Measurements from ENCODE around the gene BRD1.

BRD1 gene

DNA sequence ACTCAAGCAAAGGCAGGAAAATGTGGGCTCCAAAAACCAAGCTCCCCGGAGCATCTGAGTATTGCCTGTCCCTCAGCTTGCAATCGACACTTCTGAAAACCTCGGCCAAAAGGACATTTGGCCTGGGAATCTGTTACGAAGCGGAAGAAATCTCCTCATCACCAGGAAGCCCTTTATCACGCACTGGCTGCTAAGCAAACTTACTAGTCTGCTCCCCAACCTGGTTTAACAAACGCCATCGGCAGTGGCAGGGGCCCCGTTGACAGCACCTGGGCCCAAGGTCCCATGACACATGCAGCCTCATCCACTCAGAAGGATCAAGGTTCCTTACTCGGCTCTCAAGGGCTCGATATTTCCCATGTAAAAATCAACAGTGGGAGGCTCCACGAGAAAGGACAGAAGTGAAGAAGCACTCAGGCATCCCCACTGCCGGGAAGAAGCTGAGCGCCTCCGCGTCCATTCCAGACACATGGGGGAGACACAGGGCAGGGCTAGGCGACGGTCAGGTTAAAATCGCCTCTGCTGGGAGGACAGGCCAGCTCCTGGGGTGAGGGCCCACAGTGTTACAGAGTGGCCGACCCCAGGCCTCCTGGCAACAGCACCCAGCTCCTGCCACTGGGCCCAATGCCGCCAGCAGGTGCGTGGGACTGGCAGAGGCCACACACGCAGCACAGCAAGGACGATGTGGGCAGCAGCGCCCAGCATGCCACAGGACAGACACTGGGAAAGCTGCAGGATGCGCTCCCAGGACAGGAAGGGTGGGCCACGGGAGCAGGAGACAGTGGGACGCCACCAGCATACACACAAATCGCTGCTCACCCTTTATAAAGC, 27.1 kb downstream of the BRD1 start:
- DNase-seq, result no peak

GRCh38 chr22:49799431-49800075, 28.1 kb downstream of the BRD1 start:
- no peak for DNase-seq

GRCh38 chr22:49798486-49799151, 29.1 kb downstream of the BRD1 start:
- no peak for DNase-seq

GRCh38 chr22:49797706-49798105, 30.0 kb downstream of the BRD1 start:
- no peak for DNase-seq

DNA sequence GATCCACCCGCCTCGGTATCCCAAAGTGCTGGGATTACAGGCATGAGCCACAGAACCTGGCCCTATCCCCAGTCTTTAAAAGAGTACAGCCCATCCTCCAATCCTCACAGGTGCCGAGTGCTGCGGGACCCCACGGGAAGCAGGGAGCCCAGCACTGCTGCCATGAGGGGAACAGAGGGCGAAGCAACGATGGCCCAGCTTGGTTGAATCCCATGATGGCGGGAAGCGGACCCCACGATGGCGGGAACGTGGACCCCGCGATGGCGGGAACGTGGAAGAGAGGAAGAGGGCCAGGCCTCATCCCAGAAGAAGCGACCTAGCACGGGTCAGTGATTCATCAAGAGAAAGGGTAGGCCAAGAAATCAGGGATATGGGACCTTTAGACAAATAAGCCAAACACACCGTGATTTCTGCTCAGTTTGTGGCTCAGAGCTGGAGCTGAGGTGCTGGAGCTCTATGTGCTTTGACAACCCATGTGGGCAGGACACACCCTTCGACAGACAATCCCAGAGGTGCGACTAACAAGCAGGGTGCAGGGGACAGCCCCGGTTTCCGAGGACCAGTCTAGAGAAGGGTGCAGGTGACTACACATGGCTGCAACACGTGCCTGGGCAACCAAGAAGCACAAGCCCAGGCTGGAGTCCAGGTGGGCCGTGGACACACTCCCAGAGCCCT, 30.9 kb downstream of the BRD1 start:
- DNase-seq, result no peak

DNA sequence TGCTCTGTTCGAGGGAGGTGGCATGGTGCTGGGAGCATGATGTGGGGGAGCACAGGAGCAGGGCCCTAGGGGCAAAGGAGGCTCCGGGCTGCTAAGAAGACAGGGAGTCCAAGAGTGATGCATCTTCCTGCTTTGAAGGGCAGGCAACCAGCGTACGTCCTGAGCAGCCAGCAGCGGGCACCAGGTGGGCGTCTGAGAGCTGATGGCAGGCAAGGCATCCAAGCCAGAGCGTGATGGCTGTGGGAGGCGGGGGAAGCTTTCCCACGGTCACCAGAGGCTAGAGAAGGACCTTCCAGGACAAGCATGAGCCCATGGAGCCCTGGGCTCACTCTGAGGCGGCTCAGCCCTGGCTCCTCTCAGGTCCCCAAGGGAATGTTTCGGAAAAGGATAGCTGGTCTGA, 32.2 kb downstream of the BRD1 start:
- DNase-seq, result no peak

DNA sequence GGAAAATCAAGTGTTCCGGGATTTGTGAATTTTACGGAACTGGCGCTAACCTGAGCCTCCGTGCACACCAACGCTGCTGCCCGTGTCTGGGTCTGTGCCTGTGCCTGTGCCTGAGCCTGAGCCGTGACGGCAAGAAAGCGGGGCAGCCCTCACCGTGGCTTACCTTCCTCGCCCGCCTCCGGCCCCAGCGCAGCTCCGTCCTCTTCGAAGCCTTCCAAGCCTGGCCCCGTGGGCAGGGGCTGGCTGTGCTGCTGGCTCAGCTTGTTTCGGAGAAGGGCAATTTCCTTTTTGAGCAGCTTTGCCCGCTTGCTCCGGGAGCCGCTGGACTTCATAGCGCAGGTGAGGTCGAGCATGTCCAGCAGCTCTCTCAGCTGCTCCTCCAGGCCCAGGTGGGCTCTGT, 33.8 kb downstream of the BRD1 start:
- DNase-seq, result no peak

DNA sequence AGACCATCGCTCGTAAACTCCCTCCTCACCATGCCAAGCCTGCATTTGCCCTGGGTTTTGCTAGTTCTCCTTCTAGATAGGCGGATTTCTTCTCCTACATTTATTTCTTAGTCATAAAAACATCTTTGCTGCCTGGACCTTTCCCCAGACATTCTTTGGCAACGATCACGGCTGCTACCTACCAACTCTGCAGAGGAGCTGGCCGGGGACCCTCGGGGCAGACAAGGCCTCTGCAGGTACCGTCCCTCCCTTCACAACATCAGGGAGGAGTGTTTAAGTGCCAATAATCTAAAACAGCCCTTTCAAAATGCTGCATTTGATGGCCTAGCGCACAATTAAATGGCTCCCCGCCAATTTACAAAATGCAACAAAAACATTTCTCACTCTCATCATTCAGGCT, 34.4 kb downstream of the BRD1 start:
- DNase-seq, result no peak

GRCh38 chr22:49792107-49792506, 35.6 kb downstream of the BRD1 start:
- DNase-seq, result no peak

- no peak for DNase-seq
Observed at GRCh38 chr22:49791682-49792081, 36.0 kb downstream of the BRD1 start.

DNA sequence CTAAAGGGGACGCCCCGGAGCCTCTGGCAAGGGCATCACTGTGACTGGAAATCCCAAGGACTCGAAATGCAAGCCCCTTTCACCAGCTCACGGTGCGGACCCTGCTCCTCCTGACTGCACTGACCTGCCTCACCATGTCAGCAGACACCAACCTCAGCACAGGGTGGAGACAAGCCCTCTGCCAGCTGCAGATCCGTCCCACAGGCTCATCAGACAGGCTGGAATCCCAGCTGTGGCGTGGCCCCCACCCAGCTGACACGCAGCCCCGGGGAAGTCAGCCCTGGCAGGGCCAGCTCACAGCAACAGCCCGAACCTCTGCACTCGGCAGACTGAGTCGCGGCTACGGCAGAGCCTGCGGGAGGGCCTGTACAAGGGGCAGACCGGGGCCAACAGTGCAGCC, 36.8 kb downstream of the BRD1 start:
- no peak for DNase-seq

- no peak for DNase-seq
Observed at GRCh38 chr22:49789289-49790141, 38.2 kb downstream of the BRD1 start.

GRCh38 chr22:49788504-49788903, 39.2 kb downstream of the BRD1 start:
- DNase-seq, result no peak

GRCh38 chr22:49787861-49788260, 39.8 kb downstream of the BRD1 start:
- no peak for DNase-seq

DNA sequence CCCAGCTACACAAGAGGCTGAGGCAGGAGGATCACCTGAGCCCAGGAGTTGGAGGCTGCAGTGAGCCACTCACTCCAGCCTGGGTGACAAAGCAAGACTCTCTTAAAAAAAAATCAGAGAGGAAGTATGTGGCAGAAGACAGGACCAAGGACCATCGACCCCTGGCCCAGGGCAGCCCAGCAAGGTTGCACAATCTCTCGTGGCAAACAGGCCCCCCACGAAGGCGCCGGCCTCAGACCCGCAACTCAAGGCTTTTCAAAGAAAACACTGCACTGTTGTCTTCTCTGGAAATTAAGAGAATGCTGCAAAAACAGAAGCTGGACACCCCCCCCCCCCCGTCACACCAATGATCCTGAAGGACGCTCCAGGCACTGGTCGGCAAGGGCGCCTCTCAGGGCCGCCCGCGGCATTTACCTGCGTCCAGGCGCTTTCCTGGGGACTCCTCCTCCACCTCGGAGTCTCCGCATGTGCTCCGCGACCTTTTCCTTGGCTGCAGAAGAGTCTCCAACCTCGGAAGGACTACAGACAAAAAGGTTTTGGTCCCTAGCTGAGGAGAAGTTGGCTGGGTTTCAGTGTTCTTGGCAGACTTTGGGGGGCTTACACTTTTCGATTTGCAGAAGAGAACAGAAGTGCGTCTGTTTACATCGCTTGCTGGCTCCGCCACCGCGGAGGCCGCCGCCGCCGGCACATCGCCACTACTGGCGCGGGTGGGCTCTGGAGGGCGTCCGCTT, 40.5 kb downstream of the BRD1 start:
- DNase-seq, result peak; percentile 33

DNA sequence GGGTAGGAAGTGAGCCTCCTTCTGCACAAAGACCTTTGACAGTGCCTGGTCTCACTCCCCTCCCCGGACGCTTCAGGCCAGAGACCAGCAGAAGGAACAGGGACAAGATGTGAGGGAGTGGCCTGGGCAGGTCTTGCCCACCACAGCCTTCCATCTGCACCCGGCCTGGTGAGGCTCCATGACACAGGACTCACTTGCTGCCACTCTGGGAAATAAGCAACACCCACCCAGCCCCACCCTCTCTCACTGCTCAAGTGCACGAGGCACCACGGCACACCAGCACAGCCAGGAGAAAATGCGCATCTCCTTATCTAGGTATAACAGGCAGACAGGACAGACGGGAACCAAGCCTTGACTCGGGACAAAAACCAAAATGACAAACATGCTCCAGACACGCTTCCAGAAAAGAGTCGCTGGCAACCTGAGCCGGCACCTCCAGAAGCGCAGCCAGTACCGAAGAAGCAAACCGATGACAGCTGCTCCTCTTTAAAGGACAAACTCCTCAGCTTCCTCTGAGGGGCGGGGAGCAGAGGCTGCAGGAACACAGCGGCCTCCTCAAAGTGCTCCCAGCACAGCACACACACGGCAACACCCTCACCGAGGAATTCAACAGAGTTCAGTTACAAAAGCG, 41.7 kb downstream of the BRD1 start:
- no peak for DNase-seq

- DNase-seq, result no peak
Observed at GRCh38 chr22:49785046-49785521, 42.6 kb downstream of the BRD1 start.

DNA sequence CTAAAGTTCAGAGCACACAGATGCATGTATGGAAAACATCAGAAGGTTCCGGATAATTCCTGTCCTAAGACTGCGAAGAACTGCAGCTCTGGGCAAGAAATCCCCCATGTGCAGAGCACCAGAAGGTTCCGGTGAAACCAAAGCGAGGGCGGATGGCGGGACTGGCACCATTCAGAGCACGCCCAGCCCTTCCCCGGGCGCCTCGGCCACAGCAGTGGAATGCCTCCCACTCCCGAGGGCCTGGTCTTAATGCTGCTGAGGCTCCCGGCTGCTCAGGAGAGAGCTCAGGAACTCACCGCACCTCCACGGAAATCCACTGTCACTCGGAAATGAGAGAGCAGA, 43.1 kb downstream of the BRD1 start:
- no peak for DNase-seq

GRCh38 chr22:49783926-49784629, 43.6 kb downstream of the BRD1 start:
- peak; percentile 12 for DNase-seq

- no peak for DNase-seq
Observed at GRCh38 chr22:49783036-49783746, 44.5 kb downstream of the BRD1 start.
